GM23338 (cell line): ENCODE results near the gene SARDH. TPM values are rescaled to one million over a fixed set of nuclear protein-coding genes. Genes with fewer than 3 reads are reported as not detected.

ENCODE experiments used
- ATAC-seq: fragments of 200-7000 bp; cut with Tn5 transposase; 3 replicates; pipeline ENCODE4 v1.9.1; 2020
- DNase-seq: peaks from one replicate; pipeline ENCODE4 v3.0.0-alpha.2; 2015; ENCODE audit warnings: low spot score
- H2AFZ ChIP-seq: fragments of 200-600 bp; sonication (generic); 2 replicates; pipeline ENCODE4 v1.8.0; 2016; ENCODE audit warnings: antibody characterized with exemption, mild to moderate bottlenecking, moderate library complexity
- H3F3A ChIP-seq: fragments of 200-600 bp; sonication (generic); replicated peaks from 2 replicates; pipeline ENCODE4 v1.8.0; 2017; ENCODE audit warnings: antibody characterized with exemption, mixed run types, low read depth
- H3K27ac ChIP-seq: fragments of 200-600 bp; sonication (generic); 2 replicates; pipeline ENCODE4 v1.6.1; 2016; ENCODE audit warnings: low read depth
- H3K27me3 ChIP-seq: fragments of 200-600 bp; sonication (generic); 2 replicates; pipeline ENCODE4 v1.8.0; 2016; ENCODE audit warnings: mild to moderate bottlenecking, mixed run types, moderate library complexity; ENCODE audit not compliant: insufficient read depth
- H3K36me3 ChIP-seq: fragments of 200-600 bp; sonication (generic); 2 replicates; pipeline ENCODE4 v1.8.0; 2016; ENCODE audit warnings: mild to moderate bottlenecking; ENCODE audit not compliant: insufficient read depth
- H3K4me1 ChIP-seq: fragments of 200-600 bp; sonication (generic); 2 replicates; pipeline ENCODE4 v1.8.0; 2016; ENCODE audit warnings: mild to moderate bottlenecking, moderate library complexity; ENCODE audit not compliant: insufficient read depth
- H3K4me2 ChIP-seq: fragments of 200-600 bp; sonication (generic); 2 replicates; pipeline ENCODE4 v1.7.1; 2017; ENCODE audit warnings: mixed run types
- H3K4me3 ChIP-seq: fragments of 200-600 bp; sonication (generic); 2 replicates; pipeline ENCODE4 v1.6.1; 2016; ENCODE audit warnings: mixed run types
- H3K79me2 ChIP-seq: fragments of 200-600 bp; sonication (generic); replicated peaks from 2 replicates; pipeline ENCODE4 v1.8.0; 2017; ENCODE audit warnings: mild to moderate bottlenecking; ENCODE audit not compliant: insufficient read depth
- H3K9me2 ChIP-seq: fragments of 200-600 bp; sonication (generic); 2 replicates; pipeline ENCODE4 v1.8.0; 2017; ENCODE audit not compliant: insufficient read depth
- H4K20me1 ChIP-seq: fragments of 200-600 bp; sonication (generic); replicated peaks from 2 replicates; pipeline ENCODE4 v1.8.0; 2017; ENCODE audit warnings: mild to moderate bottlenecking; ENCODE audit not compliant: insufficient read depth
- H3K27ac Mint-ChIP-seq: 2 replicates; pipeline ENCODE4 v1.8.0; 2020; ENCODE audit warnings: inconsistent platforms, mild to moderate bottlenecking, moderate library complexity, mixed read lengths
- H3K27me3 Mint-ChIP-seq: 3 replicates; pipeline ENCODE4 v1.8.0; 2022; ENCODE audit warnings: low read depth, mild to moderate bottlenecking, moderate library complexity, mixed read lengths, inconsistent platforms; ENCODE audit not compliant: insufficient read depth, poor library complexity
- H3K36me3 Mint-ChIP-seq: 3 replicates; pipeline ENCODE4 v1.8.0; 2021; ENCODE audit warnings: low read depth, mild to moderate bottlenecking, inconsistent platforms, moderate library complexity, mixed read lengths
- H3K4me1 Mint-ChIP-seq: 3 replicates; pipeline ENCODE4 v1.8.0; 2020; ENCODE audit warnings: mild to moderate bottlenecking, inconsistent platforms, mixed read lengths
- H3K4me3 Mint-ChIP-seq: 3 replicates; pipeline ENCODE4 v1.8.0; 2021; ENCODE audit warnings: moderate library complexity, mild to moderate bottlenecking, inconsistent platforms, mixed read lengths
- H3K9me3 Mint-ChIP-seq: 3 replicates; pipeline ENCODE4 v1.8.0; 2020; ENCODE audit warnings: moderate library complexity, mild to moderate bottlenecking, inconsistent platforms, mixed read lengths
- CREB1 ChIP-seq: fragments of 250-450 bp; sonication (Bioruptor Pico); IDR thresholded peaks from 2 replicates; pipeline ENCODE4 v1.5.0; 2020; ENCODE audit warnings: low read depth, mild to moderate bottlenecking, moderate library complexity
- EZH2 ChIP-seq: fragments of 200-600 bp; sonication (generic); IDR thresholded peaks from one replicate; pipeline ENCODE4 v1.8.0; 2017; ENCODE audit warnings: antibody characterized with exemption, mild to moderate bottlenecking, low read depth; ENCODE audit not compliant: unreplicated experiment
- EZH2phosphoT487 ChIP-seq: fragments of 200-600 bp; sonication (generic); IDR thresholded peaks from one replicate; pipeline ENCODE4 v1.8.1; 2018; ENCODE audit warnings: antibody characterized with exemption; ENCODE audit not compliant: unreplicated experiment
- JUNB ChIP-seq: IDR thresholded peaks from one replicate; pipeline ENCODE4 v1.6.1; 2016; ENCODE audit warnings: antibody characterized with exemption; ENCODE audit not compliant: unreplicated experiment
- POLR2AphosphoS5 ChIP-seq: IDR thresholded peaks from 2 replicates; pipeline ENCODE4 v1.6.1; 2016; ENCODE audit warnings: antibody characterized with exemption, low read depth
- STAT1 ChIP-seq: IDR thresholded peaks from one replicate; pipeline ENCODE4 v1.6.1; 2016; ENCODE audit warnings: antibody characterized with exemption; ENCODE audit not compliant: unreplicated experiment
- ZNF331 ChIP-seq: fragments of 250-450 bp; sonication (Bioruptor Pico); IDR thresholded peaks from 2 replicates; pipeline ENCODE4 v1.5.0; 2020; ENCODE audit warnings: low read depth, mild to moderate bottlenecking, moderate library complexity
- ZNF462 ChIP-seq: fragments of 250-450 bp; sonication (Bioruptor Pico); IDR thresholded peaks from 2 replicates; pipeline ENCODE4 v1.5.0; 2020; ENCODE audit warnings: mild to moderate bottlenecking, moderate library complexity
- polyA plus RNA-seq: library from polyadenylated mRNA; unstranded; fragments of >200 nt; fragmentation: Nextera tagmentation; extraction: Ambion mirVana; gene quantifications from 2 replicates; pipeline ENCODE4 v1.2.1, GENCODE V29; 2016
- total RNA-seq: library from RNA; depleted of rRNA; stranded (reverse); fragments of >200 nt; shearing (Covaris generic); gene quantifications from 2 replicates; pipeline ENCODE4 v1.2.3, GENCODE V29; 2014
- TF ChIP-seq, protein P1 (sequence below): IDR thresholded peaks from one replicate; pipeline ENCODE4 v1.6.1; 2018; ENCODE audit warnings: antibody characterized with exemption; ENCODE audit not compliant: unreplicated experiment
- TF ChIP-seq, protein P2 (sequence below): IDR thresholded peaks from 2 replicates; pipeline ENCODE4 v1.6.1; 2016; ENCODE audit warnings: antibody characterized with exemption

SARDH gene
- total and polyA plus RNA-seq, 2 experiments from 2014 or later = 2.8 to 10.4 TPM

GRCh38 chr9:133787754-133788025, 49.5 kb upstream of the SARDH start (continued):
- TF ChIP-seq, protein P1, sequence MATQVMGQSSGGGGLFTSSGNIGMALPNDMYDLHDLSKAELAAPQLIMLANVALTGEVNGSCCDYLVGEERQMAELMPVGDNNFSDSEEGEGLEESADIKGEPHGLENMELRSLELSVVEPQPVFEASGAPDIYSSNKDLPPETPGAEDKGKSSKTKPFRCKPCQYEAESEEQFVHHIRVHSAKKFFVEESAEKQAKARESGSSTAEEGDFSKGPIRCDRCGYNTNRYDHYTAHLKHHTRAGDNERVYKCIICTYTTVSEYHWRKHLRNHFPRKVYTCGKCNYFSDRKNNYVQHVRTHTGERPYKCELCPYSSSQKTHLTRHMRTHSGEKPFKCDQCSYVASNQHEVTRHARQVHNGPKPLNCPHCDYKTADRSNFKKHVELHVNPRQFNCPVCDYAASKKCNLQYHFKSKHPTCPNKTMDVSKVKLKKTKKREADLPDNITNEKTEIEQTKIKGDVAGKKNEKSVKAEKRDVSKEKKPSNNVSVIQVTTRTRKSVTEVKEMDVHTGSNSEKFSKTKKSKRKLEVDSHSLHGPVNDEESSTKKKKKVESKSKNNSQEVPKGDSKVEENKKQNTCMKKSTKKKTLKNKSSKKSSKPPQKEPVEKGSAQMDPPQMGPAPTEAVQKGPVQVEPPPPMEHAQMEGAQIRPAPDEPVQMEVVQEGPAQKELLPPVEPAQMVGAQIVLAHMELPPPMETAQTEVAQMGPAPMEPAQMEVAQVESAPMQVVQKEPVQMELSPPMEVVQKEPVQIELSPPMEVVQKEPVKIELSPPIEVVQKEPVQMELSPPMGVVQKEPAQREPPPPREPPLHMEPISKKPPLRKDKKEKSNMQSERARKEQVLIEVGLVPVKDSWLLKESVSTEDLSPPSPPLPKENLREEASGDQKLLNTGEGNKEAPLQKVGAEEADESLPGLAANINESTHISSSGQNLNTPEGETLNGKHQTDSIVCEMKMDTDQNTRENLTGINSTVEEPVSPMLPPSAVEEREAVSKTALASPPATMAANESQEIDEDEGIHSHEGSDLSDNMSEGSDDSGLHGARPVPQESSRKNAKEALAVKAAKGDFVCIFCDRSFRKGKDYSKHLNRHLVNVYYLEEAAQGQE = no peak
- TF ChIP-seq STAT1 (no peak), ZNF331 (CRISPR knock-in tag) (no peak), EZH2phosphoT487 (no peak), CREB1 (CRISPR knock-in tag) (no peak), JUNB (no peak)
- TF ChIP-seq, protein P2, sequence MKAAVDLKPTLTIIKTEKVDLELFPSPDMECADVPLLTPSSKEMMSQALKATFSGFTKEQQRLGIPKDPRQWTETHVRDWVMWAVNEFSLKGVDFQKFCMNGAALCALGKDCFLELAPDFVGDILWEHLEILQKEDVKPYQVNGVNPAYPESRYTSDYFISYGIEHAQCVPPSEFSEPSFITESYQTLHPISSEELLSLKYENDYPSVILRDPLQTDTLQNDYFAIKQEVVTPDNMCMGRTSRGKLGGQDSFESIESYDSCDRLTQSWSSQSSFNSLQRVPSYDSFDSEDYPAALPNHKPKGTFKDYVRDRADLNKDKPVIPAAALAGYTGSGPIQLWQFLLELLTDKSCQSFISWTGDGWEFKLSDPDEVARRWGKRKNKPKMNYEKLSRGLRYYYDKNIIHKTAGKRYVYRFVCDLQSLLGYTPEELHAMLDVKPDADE = no peak

GRCh38 chr9:133786907-133787753, 49.0 kb upstream of the SARDH start:
- no peak overlapping the region for H3K4me3 Mint-ChIP-seq
- Histone ChIP-seq H2AFZ (no peak overlapping the region), H3K4me3 (no peak overlapping the region), H3K27ac (no peak overlapping the region), H3K36me3 (no peaks in the 10 kb centered on the region), H4K20me1 (no peaks in the 10 kb centered on the region), H3K27me3 (no peaks in the 10 kb centered on the region), H3F3A (no peaks in the 10 kb centered on the region), H3K79me2 (no peaks in the 10 kb centered on the region), H3K4me1 (no peaks in the 10 kb centered on the region), H3K4me2 (no peak overlapping the region), H3K9me2 (no peaks in the 10 kb centered on the region)
- no peak overlapping the region for H3K27ac Mint-ChIP-seq
- peaks cover 10% of the 10 kb centered on the region; the same call in 2 of the 3 replicates for H3K36me3 Mint-ChIP-seq
- no peaks in the 10 kb centered on the region for H3K9me3 Mint-ChIP-seq
- ATAC-seq = no peak
- DNase-seq = no peak
- peaks cover 7% of the 10 kb centered on the region for H3K4me1 Mint-ChIP-seq
- peaks cover 15% of the 10 kb centered on the region for H3K27me3 Mint-ChIP-seq
- TF ChIP-seq POLR2AphosphoS5 (no peak), JUNB (no peak), ZNF462 (no peak), EZH2 (no peak), CREB1 (CRISPR knock-in tag) (no peak), EZH2phosphoT487 (no peak)
- TF ChIP-seq, protein P2 = no peak
